H1 (cell line): ENCODE results near the gene CBFB.

Source experiments
- CBX5 ChIP-seq: fragments of 300-800, 300-1000 bp; sonication (generic); IDR thresholded peaks from 2 replicates; pipeline ENCODE4 v1.7.1; 2016; ENCODE audit warnings: antibody characterized with exemption, low read length, low read depth
- CBX8 ChIP-seq: fragments of 300-800, 300-1000 bp; sonication (generic); IDR thresholded peaks from 2 replicates; pipeline ENCODE4 v1.7.1; 2016; ENCODE audit warnings: low read depth, low read length, borderline replicate concordance
- CTCF ChIP-seq, 3 experiments: IDR thresholded peaks; 1 replicate in 2 of 3; 2 replicates in 1 of 3; pipeline versions ENCODE4 v1.5.1 to v1.6.1; 2011; ENCODE audit warnings: low read length in 3 of 3, mild to moderate bottlenecking in 3 of 3, inconsistent platforms in 2 of 3, low read depth in 1 of 3, moderate library complexity in 1 of 3; ENCODE audit not compliant: insufficient read depth in 1 of 3; ENCODE audit errors: control extremely low read depth in 1 of 3
- EP300 ChIP-seq, 2 experiments: IDR thresholded peaks; 1 replicate in 1 of 2; 2 replicates in 1 of 2; pipeline ENCODE4 v1.6.1; 2011 to 2012; ENCODE audit warnings: low read depth in 2 of 2, low read length in 2 of 2, mild to moderate bottlenecking in 2 of 2, borderline replicate concordance in 1 of 2, inconsistent platforms in 1 of 2, moderate library complexity in 1 of 2
- EZH2 ChIP-seq: fragments of 200-600 bp; sonication (generic); IDR thresholded peaks from 2 replicates; pipeline ENCODE4 v1.7.1; 2012; ENCODE audit warnings: low read depth, mild to moderate bottlenecking, moderate library complexity, low read length, inconsistent platforms; ENCODE audit not compliant: severe bottlenecking
- FOSL1 ChIP-seq: IDR thresholded peaks from 2 replicates; pipeline ENCODE4 v1.6.1; 2011; ENCODE audit warnings: mild to moderate bottlenecking, low read depth, low read length, moderate library complexity; ENCODE audit not compliant: insufficient read depth
- HDAC2 ChIP-seq, 2 experiments: fragments of 300-600 bp in 1 of 2; sonication (generic) in 1 of 2; IDR thresholded peaks; 2 replicates each; pipeline ENCODE4 v1.6.1; 2011 to 2012; ENCODE audit warnings: low read depth in 2 of 2, low read length in 2 of 2, mild to moderate bottlenecking in 2 of 2, moderate library complexity in 2 of 2, borderline replicate concordance in 1 of 2, inconsistent platforms in 1 of 2
- NANOG ChIP-seq: IDR thresholded peaks from 2 replicates; pipeline ENCODE4 v1.6.1; 2011; ENCODE audit warnings: low read length, low read depth, mild to moderate bottlenecking, inconsistent platforms; ENCODE audit not compliant: insufficient read depth, poor library complexity, severe bottlenecking
- POLR2A ChIP-seq, 2 experiments: IDR thresholded peaks; 1 replicate in 1 of 2; 2 replicates in 1 of 2; pipeline ENCODE4 v1.6.1; 2011; ENCODE audit warnings: low read depth in 2 of 2, low read length in 2 of 2, mild to moderate bottlenecking in 2 of 2; ENCODE audit errors: control extremely low read depth in 1 of 2
- RAD21 ChIP-seq, 2 experiments: IDR thresholded peaks in 1 of 2; conservative IDR thresholded peaks in 1 of 2; 2 replicates each; pipeline ENCODE4 v1.6.1; 2011; ENCODE audit warnings: low read depth in 2 of 2, low read length in 2 of 2, improper control_type of control experiment in 1 of 2, inconsistent platforms in 1 of 2, mild to moderate bottlenecking in 1 of 2, moderate library complexity in 1 of 2
- TAF1 ChIP-seq: IDR thresholded peaks from 2 replicates; pipeline ENCODE4 v1.6.1; 2011; ENCODE audit warnings: mild to moderate bottlenecking, low read depth, low read length
- YY1 ChIP-seq: IDR thresholded peaks from 2 replicates; pipeline ENCODE4 v1.6.1; 2011; ENCODE audit warnings: low read depth, mild to moderate bottlenecking, low read length
- TF ChIP-seq, protein P1 (sequence below): IDR thresholded peaks from 2 replicates; pipeline ENCODE4 v1.6.1; 2011; ENCODE audit warnings: low read length, improper control_type of control experiment

DNA sequence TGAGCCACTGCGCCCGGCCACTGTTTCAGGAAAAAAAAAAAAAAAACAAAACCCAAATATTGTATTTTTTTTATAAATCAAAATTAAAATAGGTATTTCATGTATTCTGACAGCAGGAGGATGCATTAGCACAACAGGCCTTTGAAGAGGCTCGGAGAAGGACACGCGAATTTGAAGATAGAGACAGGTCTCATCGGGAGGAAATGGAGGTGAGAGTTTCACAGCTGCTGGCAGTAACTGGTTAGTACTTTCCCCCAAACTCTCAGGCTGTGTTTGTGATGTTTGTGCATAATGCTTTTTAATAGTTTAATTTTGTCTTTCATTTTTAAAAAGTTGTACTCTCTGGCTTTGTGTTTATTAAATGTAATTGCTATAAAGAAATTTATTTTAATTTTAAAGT is 53.2 kb downstream of the CBFB start:
- TF ChIP-seq CBX8 (no peak), CBX5 (no peak), TAF1 (no peak), RAD21 (IDR thresholded peaks at IDR 0.05 in 1 of 2, conservative IDR thresholded peaks at IDR 0.05 in 1 of 2; ENCODE audit: low read depth in 2 of 2, low read length in 2 of 2) (no peak), CTCF (IDR thresholded peaks at IDR 0.05; ENCODE audit: control extremely low read depth in 1 of 3, insufficient read depth in 1 of 3, low read depth in 1 of 3, low read length in 3 of 3) (no peak), EP300 (IDR thresholded peaks at IDR 0.05; ENCODE audit: borderline replicate concordance in 1 of 2, low read depth in 2 of 2, low read length in 2 of 2) (no peak), YY1 (no peak), POLR2A (IDR thresholded peaks at IDR 0.05; ENCODE audit: control extremely low read depth in 1 of 2, low read depth in 2 of 2, low read length in 2 of 2) (no peak), EZH2 (no peak), NANOG (no peak), HDAC2 (IDR thresholded peaks at IDR 0.05; ENCODE audit: borderline replicate concordance in 1 of 2, low read depth in 2 of 2, low read length in 2 of 2) (no peak), FOSL1 (no peak)
- TF ChIP-seq, protein P1, sequence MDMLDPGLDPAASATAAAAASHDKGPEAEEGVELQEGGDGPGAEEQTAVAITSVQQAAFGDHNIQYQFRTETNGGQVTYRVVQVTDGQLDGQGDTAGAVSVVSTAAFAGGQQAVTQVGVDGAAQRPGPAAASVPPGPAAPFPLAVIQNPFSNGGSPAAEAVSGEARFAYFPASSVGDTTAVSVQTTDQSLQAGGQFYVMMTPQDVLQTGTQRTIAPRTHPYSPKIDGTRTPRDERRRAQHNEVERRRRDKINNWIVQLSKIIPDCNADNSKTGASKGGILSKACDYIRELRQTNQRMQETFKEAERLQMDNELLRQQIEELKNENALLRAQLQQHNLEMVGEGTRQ = no peak
